ENCODE data around the gene TBC1D20. TPM values are rescaled to one million over a fixed set of nuclear protein-coding genes. Genes with fewer than 3 reads are reported as not detected.
"Not testable (repeated sequence)": the region's sequence is repeated elsewhere in the genome, so short reads cannot be mapped to it uniquely, and the experiment has no call there.

Gene TBC1D20
- total and polyA plus RNA-seq, 2 of the 4 experiments (the other 2 are of a cell fraction): 39.1 to 42.8 TPM

- TF ChIP-seq MAZ (IDR thresholded peaks at IDR 0.05; ENCODE audit: borderline replicate concordance, low read depth, low read length) (peak; percentile 57; the same call in 1 of the 2 replicates), POLR2A (IDR thresholded peaks at IDR 0.05; ENCODE audit: low read depth, low read length) (peak; percentile 84), MAFK (IDR thresholded peaks at IDR 0.05; ENCODE audit: low read depth, low read length) (peak; percentile 60; the same call in 1 of the 2 replicates), RCOR1 (IDR thresholded peaks at IDR 0.05; ENCODE audit: insufficient replicate concordance, low read length) (no peak)
- TF ChIP-seq, protein P1, sequence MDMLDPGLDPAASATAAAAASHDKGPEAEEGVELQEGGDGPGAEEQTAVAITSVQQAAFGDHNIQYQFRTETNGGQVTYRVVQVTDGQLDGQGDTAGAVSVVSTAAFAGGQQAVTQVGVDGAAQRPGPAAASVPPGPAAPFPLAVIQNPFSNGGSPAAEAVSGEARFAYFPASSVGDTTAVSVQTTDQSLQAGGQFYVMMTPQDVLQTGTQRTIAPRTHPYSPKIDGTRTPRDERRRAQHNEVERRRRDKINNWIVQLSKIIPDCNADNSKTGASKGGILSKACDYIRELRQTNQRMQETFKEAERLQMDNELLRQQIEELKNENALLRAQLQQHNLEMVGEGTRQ (IDR thresholded peaks at IDR 0.05; ENCODE audit: low read depth, low read length): peak; percentile 98
These were observed at the start of gene TBC1D20 (continued) for GRCh38 chr20:462199-462991.

- H3K4ac ChIP-seq (ENCODE audit: low read depth, low read length); H3K4me2 ChIP-seq (ENCODE audit: low read depth, low read length); H3K14ac ChIP-seq (replicated peaks; ENCODE audit: low read depth, low read length); BruUV-seq (replicated peaks); H3K9me3 ChIP-seq (ENCODE audit: control insufficient read depth, insufficient read depth, low read length); POLR2A ChIA-PET (ENCODE audit: unreplicated experiment); H2AFZ ChIP-seq (replicated peaks; ENCODE audit: low read length, poor library complexity); H3K27ac ChIP-seq (ENCODE audit: insufficient read depth, low read length); H3K9ac ChIP-seq (ENCODE audit: low read depth, low read length); H4K5ac ChIP-seq (ENCODE audit: low read depth, low read length); in situ Hi-C loops (cut with MboI; ENCODE audit: low sequenced_read_pairs); H4K8ac ChIP-seq (ENCODE audit: low read depth in 2 of 2, low read length in 2 of 2); intact Hi-C loops (cut with micrococcal nuclease); H2BK15ac ChIP-seq (ENCODE audit: low read depth, low read length); dilution Hi-C loops (cut with HindIII; ENCODE audit: low sequenced_read_pairs, unreplicated experiment); H3K27me3 ChIP-seq (ENCODE audit: control insufficient read depth, insufficient read depth, low read length); H4K91ac ChIP-seq (ENCODE audit: insufficient read depth, low read depth, low read length); H2BK5ac ChIP-seq (ENCODE audit: low read depth, low read length, poor library complexity, severe bottlenecking); H3K4me3 ChIP-seq (ENCODE audit: insufficient read depth, low read depth, low read length); H2AK9ac ChIP-seq (replicated peaks; ENCODE audit: low read depth, low read length, poor library complexity); H2AK5ac ChIP-seq (ENCODE audit: low read depth, low read length); H3K18ac ChIP-seq (ENCODE audit: low read depth, low read length); H3K9me1 ChIP-seq (ENCODE audit: insufficient read depth, low read length); ATAC-seq (ENCODE audit: low read depth); H2BK20ac ChIP-seq (ENCODE audit: low read depth, low read length); H3K23ac ChIP-seq (ENCODE audit: low read depth, low read length); DNase-seq; H3K56ac ChIP-seq (ENCODE audit: extremely low read depth, insufficient read depth, low read length); H2BK120ac ChIP-seq (ENCODE audit: low read depth, low read length): not testable (repeated sequence)
- peaks cover 24 to 78% of the 10 kb centered on the region in 2 experiments for H3K79me1 ChIP-seq (ENCODE audit: low read depth in 1 of 2, low read length in 2 of 2)
- no CpG with 5 or more reads among the region's 9 CpGs for WGBS, 2 experiments (ENCODE audit: extremely low coverage in 2 of 2, insufficient read length in 1 of 2)
- peaks cover 12% of the 10 kb centered on the region for H3K4me1 ChIP-seq (ENCODE audit: control insufficient read depth, insufficient read depth, low read length)
- CTCF ChIA-PET: interaction anchor here (0.5 to 0.7 kb wide), 2 partner anchors 26 to 78 kb away, joined by 3 to 4 read pairs; no protein-coding TSS in a partner anchor
- peaks cover 87% of the 10 kb centered on the region for H4K20me1 ChIP-seq (ENCODE audit: insufficient read depth, low read length)
- H3K36me3 ChIP-seq (ENCODE audit: control insufficient read depth, insufficient read depth, low read length): peaks cover 11% of the 10 kb centered on the region
These were observed 48.2 kb upstream of the TBC1D20 start for GRCh38 chr20:510328-511057.

All from IMR-90 (cell line).